Testis (tissue), 3 donors: ENCODE measurements around the gene KIFC3. TPM values are rescaled to one million over a fixed set of nuclear protein-coding genes. Genes with fewer than 3 reads are reported as not detected.

Source experiments
- DNase-seq: peaks from one replicate; pipeline ENCODE4 v3.0.0-alpha.2; 2019
- H3K27ac ChIP-seq, 2 donors: fragments of 200-600 bp; sonication (generic); one replicate each; pipeline ENCODE4 v1.5.1; 2019
- H3K27me3 ChIP-seq: fragments of 200-600 bp; sonication (generic); one replicate; pipeline ENCODE4 v1.5.1; 2019
- H3K36me3 ChIP-seq: fragments of 200-600 bp; sonication (generic); one replicate; pipeline ENCODE4 v1.5.1; 2017; ENCODE audit warnings: low read depth; ENCODE audit errors: missing control alignments
- H3K4me1 ChIP-seq: fragments of 200-600 bp; sonication (generic); one replicate; pipeline ENCODE4 v1.5.1; 2019
- H3K4me3 ChIP-seq, 2 donors: fragments of 200-600 bp; sonication (generic); one replicate each; pipeline ENCODE4 v1.5.1; 2017 to 2019
- H3K9me3 ChIP-seq: fragments of 200-600 bp; sonication (generic); one replicate; pipeline ENCODE4 v1.5.1; 2017
- CTCF ChIP-seq, 3 experiments: fragments of 450-650 bp in 2 of 3; fragments of 200-600 bp in 1 of 3; sonication (generic) in 1 of 3; IDR thresholded peaks; one replicate each; pipeline ENCODE4 v1.5.1; 2016 to 2019; ENCODE audit warnings: antibody characterized with exemption in 3 of 3, mild to moderate bottlenecking in 2 of 3, moderate library complexity in 1 of 3
- POLR2A ChIP-seq: fragments of 450-650 bp; IDR thresholded peaks from one replicate; pipeline ENCODE4 v1.6.1; 2017; ENCODE audit warnings: antibody characterized with exemption, mild to moderate bottlenecking, moderate library complexity
- WGBS, 2 donors: methylation state at CpG; one replicate each; pipeline ENCODE4 v1.1.5; 2018; 5-methylcytosine and 5-hydroxymethylcytosine counted together
- intact Hi-C: fragments of 100-400 bp; cut with DNase I; formaldehyde crosslinking; loops from one replicate; pipeline ENCODE4 v1.15.1; 2023; ENCODE audit warnings: low total_unique reads
- polyA plus RNA-seq: library from polyadenylated mRNA; stranded (reverse); fragments of 350-450 nt; fragmentation: Illumina TruSeq; extraction: RNeasy Lipid Tissue Mini Kit (QIAGEN cat#74804); gene quantifications from one replicate; pipeline ENCODE4 v1.2.3, GENCODE V29; 2014; ENCODE audit warnings: low read depth, low replicate concordance; ENCODE audit not compliant: insufficient read depth
- total RNA-seq, 2 donors: library from RNA; depleted of rRNA; stranded (reverse); fragments of >200 nt; gene quantifications; one replicate each; pipeline ENCODE4 v1.2.3, GENCODE V29; 2016

The KIFC3 gene
- total and polyA plus RNA-seq, 3 donors from 2014 or later = 105 to 185 (median 137) TPM

DNA sequence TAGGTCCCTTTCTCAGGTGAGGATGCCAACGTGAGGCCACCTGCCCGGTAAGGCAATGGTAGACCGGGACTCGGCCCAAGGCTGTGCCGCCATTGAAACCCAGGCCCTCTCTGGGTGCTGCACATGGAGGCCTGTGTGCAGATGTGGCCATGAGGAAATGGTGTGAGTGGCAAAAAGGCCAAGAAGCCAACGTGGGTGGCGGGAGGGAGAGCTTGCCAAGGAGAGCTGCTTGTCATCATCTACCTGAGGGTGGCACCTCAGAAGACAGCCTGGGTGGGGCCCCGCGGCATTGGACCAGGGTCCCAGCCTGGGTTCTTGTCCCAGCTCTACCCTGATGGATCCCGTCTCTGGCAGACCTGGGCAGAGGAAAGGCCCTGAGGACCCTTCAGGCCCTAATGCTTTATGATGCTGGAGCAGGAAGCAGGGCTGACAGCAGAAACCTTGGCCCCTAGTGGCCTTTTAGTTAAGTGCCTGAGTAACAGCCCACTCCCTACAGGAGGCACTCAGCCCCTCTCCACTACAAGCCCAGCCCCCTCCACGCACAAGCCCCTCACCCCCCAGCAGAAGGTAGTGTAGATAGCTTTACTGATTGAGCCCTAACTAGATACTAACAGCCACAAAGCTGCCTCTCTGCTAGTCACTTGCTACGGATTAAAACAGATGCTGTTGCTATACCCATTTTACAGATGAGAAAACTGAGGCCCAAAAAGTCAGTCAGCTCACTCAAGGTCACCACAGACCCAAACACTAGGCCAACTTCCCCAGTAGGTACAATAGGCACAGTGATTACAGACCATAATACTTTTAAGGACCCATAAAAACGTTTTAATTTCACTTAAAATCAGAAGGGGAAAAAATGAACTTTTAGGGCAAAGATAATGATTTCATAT is 26.2 kb upstream of the KIFC3 start:
- Histone ChIP-seq H3K27ac (no peak overlapping the region), H3K9me3 (no peaks in the 10 kb centered on the region), H3K27me3 (no peaks in the 10 kb centered on the region), H3K36me3 (no peaks in the 10 kb centered on the region), H3K4me3 (no peak overlapping the region), H3K4me1 (peaks cover 5% of the 10 kb centered on the region)
- WGBS, 2 donors = 86 to 92% methylated on average over 9 to 13 of the region's 13 CpGs
- intact Hi-C loops = no loop called here
- DNase-seq = no peak
- TF ChIP-seq POLR2A (no peak), CTCF (IDR thresholded peaks at IDR 0.05) (no peak)

DNA sequence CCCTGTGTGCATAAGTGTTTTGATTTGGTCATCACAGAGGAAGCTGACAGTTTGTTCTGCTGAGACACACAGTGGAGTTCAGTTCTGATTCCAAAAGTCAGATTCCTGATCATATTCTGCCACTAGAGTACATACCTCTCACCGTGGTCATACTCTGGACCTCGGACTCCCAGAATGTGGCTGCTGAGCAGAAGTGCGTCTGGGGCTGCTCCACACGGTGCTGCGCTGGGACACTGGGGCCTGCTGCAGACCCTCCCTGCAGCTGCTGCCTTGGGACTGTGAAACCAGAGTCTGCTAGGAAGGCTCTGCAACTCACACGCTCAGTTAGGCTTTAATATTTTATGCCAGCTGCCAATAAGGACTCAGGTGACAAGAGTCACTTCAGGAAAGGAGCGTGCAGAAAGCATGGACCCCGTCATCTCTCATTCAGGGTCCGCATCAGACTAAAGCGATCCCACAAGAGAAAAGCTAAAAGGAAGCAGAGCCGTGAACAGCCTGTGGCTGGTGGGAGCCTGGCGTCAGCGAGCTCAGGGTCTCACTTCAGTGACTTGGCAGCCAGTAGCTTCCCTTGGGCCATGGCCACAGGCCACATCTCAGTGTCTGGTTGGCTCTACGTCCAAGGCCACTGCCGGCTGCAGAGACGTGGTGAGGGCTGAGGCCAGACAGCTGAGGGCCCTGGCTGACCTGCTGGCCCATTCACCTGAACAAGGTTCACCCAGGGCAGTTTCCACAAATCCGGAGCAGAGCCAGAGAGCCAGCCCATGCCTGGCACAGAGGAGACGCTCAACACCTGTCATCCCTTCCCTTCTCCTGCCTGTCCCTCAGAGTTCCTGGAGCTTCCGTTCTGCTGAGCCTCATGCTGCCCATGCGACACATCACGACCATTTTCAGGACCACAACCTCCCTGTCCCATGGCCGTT is 24.7 kb upstream of the KIFC3 start:
- TF ChIP-seq CTCF (IDR thresholded peaks at IDR 0.05) (no peak), POLR2A (no peak)
- 54 to 75% methylated on average over 17 to 22 of the region's 22 CpGs for WGBS, 2 donors
- Histone ChIP-seq H3K27me3 (no peaks in the 10 kb centered on the region), H3K27ac (no peak overlapping the region), H3K36me3 (no peaks in the 10 kb centered on the region), H3K9me3 (no peaks in the 10 kb centered on the region), H3K4me3 (no peak overlapping the region), H3K4me1 (peaks cover 5% of the 10 kb centered on the region)
- DNase-seq = no peak
- intact Hi-C loops = no loop called here

- WGBS, 2 donors = 72 to 85% methylated on average over 4 of the region's 4 CpGs
These were observed 23.8 kb upstream of the KIFC3 start for GRCh38 chr16:57826052-57826451.

More at GRCh38 chr16:57826052-57826451, 23.8 kb upstream of the KIFC3 start:
- Histone ChIP-seq H3K27me3 (no peaks in the 10 kb centered on the region), H3K27ac (no peak overlapping the region), H3K9me3 (no peaks in the 10 kb centered on the region), H3K4me1 (peaks cover 5% of the 10 kb centered on the region), H3K36me3 (no peaks in the 10 kb centered on the region), H3K4me3 (no peak overlapping the region)
- no peak for TF ChIP-seq CTCF (IDR thresholded peaks at IDR 0.05)
- no peak for TF ChIP-seq POLR2A
- no peak for DNase-seq
- intact Hi-C loops = no loop called here
